SK-N-MC (cell line): ENCODE data around the gene ZMIZ2.

ENCODE experiments used
- DNase-seq: peaks from one replicate; pipeline ENCODE4 v3.0.0-alpha.2; 2011; ENCODE audit warnings: low read depth, low spot score
- H3K27ac ChIP-seq: fragments of 200-600 bp; sonication (generic); 2 replicates; pipeline ENCODE4 v1.5.1; 2016; ENCODE audit warnings: mixed run types
- H3K36me3 ChIP-seq: fragments of 200-600 bp; sonication (generic); 2 replicates; pipeline ENCODE4 v1.6.1; 2017; ENCODE audit warnings: antibody characterized with exemption, low read length, mixed read lengths; ENCODE audit not compliant: insufficient read depth
- H3K4me3 ChIP-seq: fragments of 200-600 bp; sonication (generic); 2 replicates; pipeline ENCODE4 v1.5.1; 2016
- H3K9ac ChIP-seq: fragments of 200-600 bp; sonication (generic); 2 replicates; pipeline ENCODE4 v1.8.0; 2017; ENCODE audit warnings: mixed run types, mixed read lengths; ENCODE audit not compliant: insufficient read length
- H3K9me3 ChIP-seq: fragments of 200-600 bp; sonication (generic); 2 replicates; pipeline ENCODE4 v1.6.1; 2017; ENCODE audit warnings: low read depth, mild to moderate bottlenecking, antibody characterized with exemption, low read length, moderate library complexity, mixed read lengths
- EZH2 ChIP-seq: fragments of 200-600 bp; sonication (generic); IDR thresholded peaks from one replicate; pipeline ENCODE4 v1.6.1; 2017; ENCODE audit warnings: antibody characterized with exemption
- FOXP2 ChIP-seq: optimal IDR thresholded peaks from 2 replicates; pipeline ENCODE3; 2011; ENCODE audit warnings: mild to moderate bottlenecking, moderate library complexity; ENCODE audit not compliant: insufficient read depth; ENCODE audit errors: extremely low read length, control extremely low read depth
- POLR2AphosphoS5 ChIP-seq: IDR thresholded peaks from 2 replicates; pipeline ENCODE4 v1.6.1; 2012; ENCODE audit warnings: mild to moderate bottlenecking, low read depth, low read length, borderline replicate concordance

The ZMIZ2 gene

GRCh38 chr7:44759246-44759645 is 10.6 kb downstream of the ZMIZ2 start:
- DNase-seq = no peak
- Histone ChIP-seq H3K4me3 (no peak overlapping the region), H3K36me3 (peaks cover 59% of the 10 kb centered on the region; the same call in 1 of the 2 replicates), H3K9me3 (no peaks in the 10 kb centered on the region), H3K9ac (no peak overlapping the region), H3K27ac (no peak overlapping the region)
- TF ChIP-seq POLR2AphosphoS5 (no peak), EZH2 (no peak), FOXP2 (no peak)

GRCh38 chr7:44760034-44760580 is 11.5 kb downstream of the ZMIZ2 start:
- no peak for DNase-seq
- H3K9ac ChIP-seq = no peak overlapping the region
- H3K9me3 ChIP-seq = no peaks in the 10 kb centered on the region
- peaks cover 68% of the 10 kb centered on the region; the same call in 1 of the 2 replicates for H3K36me3 ChIP-seq
- TF ChIP-seq FOXP2 = no peak
- TF ChIP-seq EZH2 = no peak
- no peak for TF ChIP-seq POLR2AphosphoS5
- H3K4me3 ChIP-seq = no peak overlapping the region
- H3K27ac ChIP-seq = no peak overlapping the region

- no peaks in the 10 kb centered on the region for H3K9me3 ChIP-seq
- H3K36me3 ChIP-seq = peaks cover 82% of the 10 kb centered on the region; the same call in 1 of the 2 replicates
- no peak for TF ChIP-seq POLR2AphosphoS5
- no peak for TF ChIP-seq FOXP2
- no peak for TF ChIP-seq EZH2
- no peak overlapping the region for H3K9ac ChIP-seq
- H3K27ac ChIP-seq = no peak overlapping the region
- no peak for DNase-seq
- no peak overlapping the region for H3K4me3 ChIP-seq
These were observed 12.8 kb downstream of the ZMIZ2 start for GRCh38 chr7:44761207-44762161.

- Histone ChIP-seq H3K9ac (no peak overlapping the region), H3K27ac (no peak overlapping the region), H3K4me3 (no peak overlapping the region), H3K9me3 (no peaks in the 10 kb centered on the region), H3K36me3 (peaks cover 83% of the 10 kb centered on the region; the same call in 1 of the 2 replicates)
- DNase-seq = no peak
- no peak for TF ChIP-seq EZH2
- no peak for TF ChIP-seq FOXP2
- no peak for TF ChIP-seq POLR2AphosphoS5
These were observed 13.7 kb downstream of the ZMIZ2 start for GRCh38 chr7:44762300-44762699.

- Histone ChIP-seq H3K27ac (no peak overlapping the region), H3K36me3 (peaks cover 85% of the 10 kb centered on the region; the same call in 1 of the 2 replicates), H3K9me3 (no peaks in the 10 kb centered on the region), H3K9ac (no peak overlapping the region), H3K4me3 (no peak overlapping the region)
- DNase-seq = no peak
- TF ChIP-seq EZH2 (no peak), FOXP2 (no peak), POLR2AphosphoS5 (no peak)
These were observed 14.3 kb downstream of the ZMIZ2 start for GRCh38 chr7:44762726-44763522.

GRCh38 chr7:44764081-44764480 is 15.4 kb downstream of the ZMIZ2 start:
- H3K4me3 ChIP-seq = no peak overlapping the region
- H3K36me3 ChIP-seq = peaks cover 84% of the 10 kb centered on the region; the same call in 1 of the 2 replicates
- H3K9ac ChIP-seq = no peak overlapping the region
- no peak for DNase-seq
- no peak overlapping the region for H3K27ac ChIP-seq
- TF ChIP-seq EZH2 (no peak), POLR2AphosphoS5 (no peak), FOXP2 (no peak)
- H3K9me3 ChIP-seq = no peaks in the 10 kb centered on the region

GRCh38 chr7:44764665-44765578 is 16.3 kb downstream of the ZMIZ2 start:
- peaks cover 77% of the 10 kb centered on the region; the same call in 1 of the 2 replicates for H3K36me3 ChIP-seq
- DNase-seq = no peak

More at GRCh38 chr7:44764665-44765578, 16.3 kb downstream of the ZMIZ2 start:
- TF ChIP-seq POLR2AphosphoS5 = no peak
- no peak overlapping the region for H3K4me3 ChIP-seq
- H3K9me3 ChIP-seq = no peaks in the 10 kb centered on the region
- no peak overlapping the region for H3K9ac ChIP-seq
- no peak overlapping the region for H3K27ac ChIP-seq
